HG03575 (cell line): ENCODE results near the gene SHPK.

Experiments
- ATAC-seq: cut with Tn5 transposase; IDR thresholded peaks from one replicate; pipeline ENCODE4 v1.9.1; 2021; ENCODE audit not compliant: unreplicated experiment, insufficient number of reproducible peaks, low FRiP score; ENCODE audit errors: extremely low read depth

SHPK gene

DNA sequence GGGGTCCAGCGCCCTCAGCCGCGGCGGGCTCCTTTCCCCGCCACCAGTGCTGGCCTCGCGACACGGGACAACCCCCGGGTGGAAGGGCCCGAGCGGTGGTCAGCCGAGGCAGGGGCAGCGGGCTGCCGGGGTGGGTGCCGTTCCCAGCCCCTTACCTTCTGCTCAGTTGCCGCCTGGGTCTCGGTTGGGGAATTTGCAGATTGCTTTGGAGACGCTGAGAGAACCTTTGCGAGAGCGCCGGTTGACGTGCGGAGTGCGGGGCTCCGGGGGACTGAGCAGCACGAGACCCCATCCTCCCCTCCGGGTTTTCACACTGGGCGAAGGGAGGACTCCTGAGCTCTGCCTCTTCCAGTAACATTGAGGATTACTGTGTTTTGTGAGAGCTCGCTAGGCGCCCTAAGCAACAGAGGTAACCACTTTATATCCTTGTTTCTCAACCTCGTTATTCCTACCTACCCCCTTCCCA is 891 bp upstream of the SHPK start:
- ATAC-seq = no peak

DNA sequence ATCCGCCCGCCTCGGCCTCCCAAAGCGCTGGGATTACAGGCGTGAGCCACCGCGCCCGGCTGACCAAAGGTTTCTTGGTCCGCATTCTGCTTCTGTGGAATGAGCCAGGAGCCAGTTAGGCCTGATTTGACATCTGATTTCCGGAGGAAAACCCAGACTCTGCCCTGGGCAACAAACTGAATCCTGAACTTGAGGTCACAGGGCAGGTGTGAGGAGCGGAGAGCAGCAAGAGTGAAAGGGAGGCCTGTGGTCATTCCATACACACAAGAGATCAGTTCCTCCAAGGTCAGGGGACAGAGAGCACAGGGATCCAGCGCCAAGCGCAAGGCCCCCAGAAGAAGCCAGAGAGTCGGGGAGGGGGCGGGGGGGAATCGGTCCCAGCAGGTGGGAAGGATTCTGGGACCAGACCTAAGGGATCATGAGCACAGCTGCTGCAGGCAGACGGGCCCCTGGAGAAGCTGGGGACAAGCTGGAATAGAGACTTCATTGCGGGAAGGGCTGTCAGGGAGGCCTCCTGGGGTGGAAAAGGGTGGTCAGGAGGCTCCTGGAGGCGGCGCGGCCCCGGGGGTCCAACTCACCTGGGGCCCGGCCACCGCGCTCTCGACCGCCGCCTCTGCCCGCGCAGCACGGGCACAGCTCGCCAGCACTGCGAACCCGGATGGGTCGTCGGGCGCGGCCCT is 436 bp downstream of the SHPK start:
- peak; percentile 6 for ATAC-seq

DNA sequence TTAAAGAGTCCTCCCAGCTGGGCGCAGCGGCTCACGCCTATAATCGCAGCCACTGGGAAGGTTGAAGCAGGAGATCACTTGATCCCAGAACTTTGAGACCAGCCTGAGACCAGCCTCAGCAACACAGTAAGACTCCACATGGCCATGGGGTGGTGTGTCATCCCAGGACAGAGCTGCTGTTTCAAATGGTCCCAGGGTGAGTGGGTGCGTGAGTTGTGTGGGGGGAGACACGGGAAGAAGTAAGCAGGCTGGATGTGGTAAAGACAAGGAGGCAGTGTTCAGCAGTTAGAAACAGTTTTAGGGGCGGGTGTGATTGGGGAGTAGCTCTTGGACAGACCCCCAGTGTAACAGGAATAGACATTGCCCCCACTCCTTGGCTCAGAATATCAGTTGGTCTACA is 3.8 kb downstream of the SHPK start:
- no peak for ATAC-seq

DNA sequence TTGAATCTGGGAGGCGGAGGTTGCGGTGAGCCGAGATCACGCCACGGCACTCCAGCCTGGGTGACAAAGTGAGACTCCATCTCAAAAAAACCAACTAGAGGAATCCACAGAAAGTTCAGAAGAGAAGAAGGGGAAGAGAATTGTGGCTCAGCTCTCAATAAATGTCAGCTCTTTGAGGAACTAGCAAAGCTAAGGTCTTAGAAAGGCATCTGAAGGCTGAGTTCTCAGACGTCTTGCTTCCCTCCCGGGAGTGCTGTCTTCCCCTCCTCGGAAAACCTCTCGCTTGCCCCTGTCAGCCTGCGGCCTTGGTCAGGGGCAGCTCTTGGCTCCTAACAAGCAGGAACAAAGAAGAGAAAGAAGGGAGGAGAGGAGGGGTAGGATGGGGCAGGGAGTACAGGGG is 5.3 kb downstream of the SHPK start:
- ATAC-seq = no peak

DNA sequence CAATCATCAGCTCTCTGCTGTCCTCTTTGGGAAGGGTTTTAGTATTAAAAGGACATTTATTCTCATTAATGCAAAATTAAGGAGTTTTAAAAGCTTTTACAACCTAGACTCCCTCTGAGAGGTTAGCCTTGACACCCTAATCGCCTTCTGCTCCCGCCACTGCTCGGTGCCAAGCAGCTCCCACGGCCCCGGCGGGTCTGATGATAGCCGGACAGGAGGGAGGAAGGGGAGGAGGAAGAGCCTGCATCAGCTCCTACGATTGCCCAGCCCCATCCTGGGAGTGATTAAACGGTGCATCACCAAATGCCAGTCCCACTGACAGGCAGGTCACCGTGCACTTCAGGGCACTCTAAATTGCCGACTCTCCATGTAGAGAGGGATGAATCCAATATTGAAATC is 8.3 kb downstream of the SHPK start:
- no peak for ATAC-seq

DNA sequence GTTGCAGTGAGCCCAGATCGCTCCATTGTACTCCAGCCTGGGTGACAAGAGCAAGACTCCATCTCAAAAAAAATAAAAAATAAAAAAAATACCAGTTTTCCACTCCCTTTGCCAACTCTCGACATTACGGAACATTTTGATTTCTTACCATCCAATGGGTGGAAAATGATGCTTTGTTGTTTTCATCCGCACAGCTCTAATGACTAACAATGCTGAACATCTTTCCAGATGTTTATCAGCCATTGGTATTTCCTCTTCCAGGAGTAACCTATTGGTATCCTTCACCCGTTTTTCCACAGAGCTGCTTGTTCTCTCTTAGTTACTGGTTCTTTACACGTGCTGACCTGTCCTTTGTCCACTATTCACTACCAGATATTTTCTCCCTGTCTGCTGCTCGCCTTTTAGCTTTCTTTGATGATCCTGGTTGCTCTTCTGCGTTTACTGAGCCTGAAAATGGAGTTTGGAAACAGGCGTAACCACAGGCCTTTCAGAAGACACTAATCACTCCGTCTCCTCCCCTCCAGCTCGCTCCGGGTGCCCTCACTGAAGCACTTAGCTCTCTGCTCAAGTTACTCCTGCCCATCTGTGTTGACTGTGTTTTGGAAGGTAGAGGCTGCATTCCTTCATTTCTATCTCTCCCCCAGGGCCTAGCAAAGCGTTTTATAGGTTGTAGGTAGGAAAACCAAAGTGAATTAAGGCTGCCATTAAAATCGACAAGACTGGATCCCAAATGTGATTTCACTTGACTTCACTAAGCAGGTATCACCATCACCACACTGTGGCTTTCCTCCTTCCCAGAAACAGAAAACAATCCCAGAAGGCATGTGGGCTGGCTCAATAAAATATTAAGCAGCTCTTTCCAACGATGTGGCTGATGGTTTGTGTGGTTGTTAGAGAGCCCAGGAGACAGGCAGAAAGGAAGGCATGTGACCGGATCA is 8.9 kb downstream of the SHPK start:
- no peak for ATAC-seq

DNA sequence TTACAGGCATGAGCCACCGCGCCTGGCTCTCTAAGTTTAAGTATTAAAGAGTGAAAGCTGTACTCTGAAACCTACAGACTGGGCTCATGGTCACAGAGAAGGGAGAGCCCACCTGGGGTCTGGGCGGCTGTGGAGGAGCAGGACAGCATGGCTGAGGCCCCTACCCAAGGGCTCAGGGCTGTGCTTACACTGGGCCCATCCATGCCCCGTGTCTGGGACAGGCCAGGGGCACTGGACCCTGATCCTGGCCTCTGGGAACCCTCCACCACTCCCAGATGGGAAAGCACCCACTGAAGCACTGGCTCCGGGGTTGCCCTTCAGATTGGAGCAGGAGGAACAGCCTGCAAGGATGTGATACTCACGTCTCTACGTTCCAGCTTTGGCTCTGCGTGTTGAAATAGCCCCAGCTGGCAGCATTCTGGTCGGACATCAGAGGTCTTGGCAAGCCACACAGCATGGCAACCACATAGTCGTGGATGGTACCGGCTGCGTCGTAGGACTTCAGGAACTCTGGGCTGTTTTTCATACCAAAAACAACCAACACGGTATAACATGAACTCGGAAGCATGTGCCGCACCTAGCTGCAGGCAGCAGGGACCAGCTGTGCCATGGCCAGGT is 13.0 kb downstream of the SHPK start:
- ATAC-seq = no peak

DNA sequence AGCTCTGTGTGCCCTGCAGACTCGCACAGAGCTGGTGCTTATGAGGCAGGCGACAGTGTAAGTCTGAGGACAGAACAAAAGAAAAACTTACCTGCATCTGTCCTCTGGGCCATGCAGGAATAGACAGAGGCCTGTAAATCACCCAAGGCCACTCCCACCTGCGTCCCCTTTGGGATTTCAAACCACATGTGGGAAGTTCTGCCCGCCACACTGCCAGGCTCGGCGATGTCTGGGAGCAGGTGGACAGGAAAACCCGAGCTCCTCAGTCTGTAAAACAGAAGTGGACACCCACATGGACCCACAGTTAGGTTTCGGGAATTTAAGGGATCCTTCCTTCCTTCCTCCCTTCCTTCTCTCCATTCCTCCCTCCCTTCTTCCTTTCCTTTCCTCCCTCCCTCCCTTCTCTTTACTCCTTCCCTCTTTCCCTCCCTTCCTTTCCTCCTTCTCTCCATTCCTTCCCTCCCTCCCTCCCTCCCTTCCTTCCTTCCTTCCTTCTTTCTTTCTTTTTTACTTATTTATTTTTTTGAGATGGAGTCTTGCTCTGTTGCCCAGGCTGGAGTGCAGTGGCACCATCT is 14.8 kb downstream of the SHPK start:
- no peak for ATAC-seq

DNA sequence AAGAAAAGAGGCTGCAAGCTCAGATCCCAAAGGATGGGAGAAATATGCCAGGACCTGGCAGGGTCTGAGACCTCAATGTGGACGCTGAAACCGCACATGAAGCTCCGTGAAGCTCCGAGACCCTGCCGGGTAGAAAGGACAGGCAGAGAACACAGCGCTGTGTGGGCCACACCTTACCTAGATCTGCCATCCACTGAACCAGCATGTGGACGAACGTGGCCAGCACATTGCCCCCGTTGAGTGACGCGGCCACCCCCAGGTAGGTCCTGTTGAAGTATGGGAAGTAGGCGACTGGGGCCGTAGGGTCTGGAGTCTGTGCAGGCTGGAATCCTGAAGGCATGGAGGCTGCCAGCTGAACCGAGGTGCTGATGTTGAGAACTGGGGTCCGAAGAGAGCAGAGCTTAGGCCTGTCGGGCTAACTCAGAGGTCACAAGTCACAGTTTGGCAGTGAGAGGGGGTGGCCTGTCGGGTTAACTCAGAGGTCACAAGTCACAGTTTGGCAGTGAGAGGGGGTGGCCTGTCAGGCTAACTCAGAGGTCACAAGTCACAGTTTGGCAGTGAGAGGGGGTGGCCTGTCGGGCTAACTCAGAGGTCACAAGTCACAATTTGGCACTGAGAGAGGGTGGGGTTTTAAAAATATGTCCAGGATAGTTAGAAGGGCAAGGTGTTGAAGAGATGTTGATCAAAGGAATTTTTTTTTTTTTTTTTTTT is 20.7 kb downstream of the SHPK start:
- ATAC-seq = no peak

DNA sequence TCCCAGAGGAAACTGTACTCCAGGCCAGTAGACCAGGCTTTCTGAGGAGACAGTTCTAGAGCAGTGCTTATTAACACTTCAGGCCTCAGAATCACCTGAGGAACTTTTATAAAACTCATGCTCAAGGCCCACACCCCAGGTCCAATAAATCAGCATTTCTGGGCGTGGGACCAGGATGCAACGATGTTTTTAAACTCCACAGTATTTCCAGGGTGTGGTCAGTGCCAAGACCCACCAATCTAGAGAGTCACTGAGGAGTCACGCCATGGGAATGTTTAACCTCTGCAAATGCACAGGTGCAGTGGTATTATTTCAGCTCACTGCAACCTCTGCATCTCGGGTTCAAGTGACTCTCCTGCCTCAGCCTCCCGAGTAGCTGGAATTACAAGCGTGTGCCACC is 22.9 kb downstream of the SHPK start:
- ATAC-seq = no peak

DNA sequence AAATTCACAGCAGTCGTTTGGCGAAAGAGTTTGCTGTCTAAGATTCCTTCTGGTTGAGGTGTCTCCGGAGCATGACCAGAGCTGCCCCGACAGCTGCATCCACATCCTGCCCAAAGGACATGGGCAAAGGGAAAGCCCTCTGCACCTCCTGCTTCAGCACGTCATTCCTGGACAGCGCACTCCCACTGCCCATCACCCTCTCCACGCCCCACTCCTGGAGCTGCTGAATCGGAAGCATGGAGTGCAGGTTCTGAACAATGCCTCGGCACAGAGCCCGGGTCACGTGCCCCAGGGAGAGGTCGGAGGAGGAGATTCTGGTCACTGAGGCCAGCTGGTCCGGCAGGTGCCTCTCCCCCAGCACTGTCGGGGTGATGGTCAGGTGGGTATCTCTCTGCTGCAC is 25.5 kb downstream of the SHPK start:
- no peak for ATAC-seq

DNA sequence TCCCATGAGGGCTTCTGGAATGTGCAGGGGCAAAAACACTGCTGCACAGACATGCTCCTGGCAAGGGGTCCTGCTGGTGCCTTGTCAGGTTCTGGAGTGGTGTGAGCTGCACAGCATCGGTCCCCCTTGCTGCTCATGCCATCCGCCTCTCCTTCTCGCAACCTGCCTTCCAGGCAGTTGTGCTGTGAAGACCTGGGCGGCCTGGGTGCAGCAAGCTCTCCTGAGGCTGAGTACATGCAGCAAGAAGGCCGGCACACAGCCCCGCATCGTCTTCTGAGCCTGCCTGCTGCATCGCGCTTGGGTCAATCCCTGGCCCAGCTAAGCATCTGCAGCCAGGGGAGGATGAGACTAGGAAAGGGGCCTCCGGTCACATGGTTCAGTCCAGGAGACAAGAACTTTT is 26.4 kb downstream of the SHPK start:
- ATAC-seq = no peak

DNA sequence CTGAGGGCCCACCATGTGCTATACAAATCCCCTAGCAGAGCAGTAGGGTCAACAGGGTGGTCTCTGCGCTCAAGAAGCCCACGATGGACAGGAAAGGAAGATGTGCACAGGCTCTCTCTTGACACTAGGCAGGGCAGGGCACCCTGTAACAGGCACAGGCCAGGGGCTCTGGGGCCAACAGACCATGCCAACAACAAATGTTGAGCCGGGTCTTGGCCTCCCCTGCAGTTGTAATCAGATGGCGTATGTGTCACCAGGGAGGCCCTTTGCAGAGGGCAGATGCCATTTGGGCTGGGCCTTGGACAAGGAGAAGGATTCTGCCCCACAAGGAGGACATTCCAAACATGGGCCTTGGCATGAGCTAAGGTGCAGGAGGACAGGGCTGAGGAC is 32.2 kb downstream of the SHPK start:
- no peak for ATAC-seq

DNA sequence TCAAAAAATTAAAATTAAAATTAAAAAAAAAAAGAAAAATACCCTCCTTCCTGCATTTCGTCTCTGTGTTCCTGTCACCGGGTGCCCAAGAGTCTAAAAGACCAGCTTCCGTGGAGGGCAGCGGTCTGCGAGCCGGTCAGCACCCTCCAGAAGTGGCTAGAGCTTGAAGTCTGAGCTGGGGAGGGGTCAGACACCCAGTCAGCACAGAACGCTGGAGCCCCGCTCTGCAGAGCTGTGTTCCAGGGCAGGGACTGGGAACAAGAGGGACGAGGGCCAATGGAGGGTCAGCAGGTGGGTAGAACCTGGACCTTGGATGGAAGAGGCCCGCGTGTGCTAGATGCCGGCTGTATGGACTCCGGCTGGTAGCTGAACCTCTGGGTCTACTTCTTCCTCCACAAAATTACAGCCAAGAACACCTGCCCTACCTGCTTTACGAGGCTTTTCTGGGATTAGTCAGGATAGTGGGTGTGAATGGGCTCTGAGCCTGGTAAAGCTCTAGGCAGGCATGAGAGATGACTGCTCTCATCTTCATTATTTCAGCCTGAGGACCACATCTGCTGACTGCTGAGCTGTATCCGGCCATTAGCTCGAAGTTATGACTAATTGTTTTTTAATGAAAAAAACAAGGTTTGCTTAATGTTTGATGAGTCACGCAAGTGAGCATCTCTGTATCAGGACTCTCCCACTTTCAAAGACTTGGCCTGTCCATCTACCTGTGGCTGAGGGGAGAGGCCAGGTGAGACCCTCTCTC is 32.8 kb downstream of the SHPK start:
- no peak for ATAC-seq

DNA sequence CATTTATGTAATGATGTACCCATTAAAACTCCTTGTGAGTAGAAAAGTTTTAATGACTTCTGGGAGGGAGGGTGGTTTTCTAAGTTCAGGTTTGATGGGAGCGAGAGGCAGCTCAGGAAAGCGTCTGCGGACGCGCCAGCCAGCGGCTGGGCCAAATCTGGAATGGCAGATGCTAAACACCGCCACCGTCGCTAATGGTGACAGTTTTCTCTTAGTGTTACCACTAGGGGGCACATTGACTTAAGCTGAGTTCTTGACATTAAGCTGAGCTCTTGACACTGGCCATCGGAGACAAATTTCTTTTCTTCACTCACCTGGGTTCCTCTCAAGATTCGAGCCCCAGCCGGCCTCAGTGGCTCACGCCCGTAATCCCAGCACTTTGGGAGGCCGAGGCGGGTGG is 33.6 kb downstream of the SHPK start:
- no peak for ATAC-seq

DNA sequence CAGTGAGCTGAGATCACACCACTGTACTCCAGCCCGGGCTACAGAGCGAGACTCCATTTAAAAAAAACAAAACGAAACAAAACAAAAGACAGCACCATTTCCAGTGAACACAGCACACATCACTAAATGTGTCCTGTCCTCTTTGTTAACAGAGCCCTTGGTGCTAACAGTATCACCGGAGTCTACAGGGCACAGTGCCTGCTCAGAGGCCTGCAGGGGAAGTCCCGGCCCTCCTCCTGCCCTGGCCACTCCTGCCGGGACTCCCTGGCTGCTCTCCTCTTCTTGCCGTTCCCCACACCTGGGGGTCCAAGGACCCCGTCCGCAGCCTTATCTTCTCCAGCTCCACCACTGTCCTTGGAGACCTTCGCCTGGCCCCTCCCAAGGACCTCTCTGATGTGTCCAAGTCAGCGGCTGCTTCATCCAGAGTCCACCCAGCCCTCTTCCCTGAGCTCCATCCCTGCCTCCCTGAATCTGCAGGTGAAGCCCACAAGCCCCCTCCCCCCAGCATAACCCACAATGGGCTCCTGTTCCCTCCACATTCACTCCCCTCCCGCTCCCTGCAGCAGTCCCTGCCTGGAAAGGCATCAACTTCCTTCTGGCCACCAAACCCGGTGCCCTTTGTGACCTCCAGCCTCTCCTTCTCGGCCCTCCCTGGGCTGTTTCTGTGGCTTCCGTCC is 35.4 kb downstream of the SHPK start:
- ATAC-seq = no peak

DNA sequence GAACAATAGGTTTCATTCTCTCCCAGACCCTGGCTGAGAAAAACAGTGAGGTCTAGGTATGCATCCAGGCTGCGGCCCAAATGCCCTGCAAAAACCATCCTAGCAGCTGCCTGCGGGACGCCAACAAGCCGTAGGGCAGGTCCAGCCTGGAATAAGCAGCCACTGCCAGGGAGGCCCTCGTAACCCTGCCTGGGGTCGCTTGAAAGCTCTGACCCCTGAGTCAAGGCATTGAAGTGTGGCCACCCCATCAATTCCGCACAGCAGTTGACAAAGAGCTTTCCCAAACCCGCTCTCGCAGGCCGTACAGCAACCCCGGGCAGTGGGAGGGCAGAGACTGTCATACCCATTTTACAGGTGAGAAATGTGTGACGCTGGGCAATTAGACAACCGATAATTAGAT is 38.0 kb downstream of the SHPK start:
- ATAC-seq = no peak
